ENCODE data around the gene GAREM1.

- TF ChIP-seq CTCF (IDR thresholded peaks at IDR 0.05) (no peak), POLR2A (IDR thresholded peaks at IDR 0.05) (no peak)
These were observed 9.9 kb upstream of the GAREM1 start for GRCh38 chr18:32480581-32480980.
